GM12892 (cell line): Measurements from ENCODE around the gene CRISPLD2.

ENCODE experiments used
- POLR2A ChIP-seq: IDR thresholded peaks from 2 replicates; pipeline ENCODE4 v1.6.1; 2011; ENCODE audit warnings: low read depth, low read length, control low read depth
- TAF1 ChIP-seq: IDR thresholded peaks from 2 replicates; pipeline ENCODE4 v1.6.1; 2011; ENCODE audit warnings: low read depth, mild to moderate bottlenecking, control low read depth, low read length, borderline replicate concordance

- no peak for TF ChIP-seq TAF1
- TF ChIP-seq POLR2A: no peak
Observed at GRCh38 chr16:84953190-84953746, 133.5 kb downstream of the CRISPLD2 start.
